ENCODE results near the gene RBM19.
"Not testable (repeated sequence)": the region's sequence is repeated elsewhere in the genome, so short reads cannot be mapped to it uniquely, and the experiment has no call there.

The RBM19 gene

GRCh38 chr12:113965951-113966797, at the start of gene RBM19:
Gene RBM19 (minus strand): TSS chr12:113966325. CDS start chr12:113966227, 98 bp downstream.
- DNase-seq (ENCODE audit: low read depth in 2 of 2), result peak; percentile 95 to 96

- no peak for DNase-seq (ENCODE audit: low read depth in 2 of 2)
Observed at GRCh38 chr12:114015851-114016250, 49.7 kb upstream of the RBM19 start.

- DNase-seq (ENCODE audit: low read depth in 2 of 2), result no peak
Observed at GRCh38 chr12:114013575-114014345, 47.6 kb upstream of the RBM19 start.

GRCh38 chr12:114012744-114013431, 46.8 kb upstream of the RBM19 start:
- no peak for DNase-seq (ENCODE audit: low read depth in 2 of 2)

- no peak for DNase-seq (ENCODE audit: low read depth in 2 of 2)
Observed at GRCh38 chr12:114011711-114012110, 45.6 kb upstream of the RBM19 start.

GRCh38 chr12:114006482-114007425, 40.6 kb upstream of the RBM19 start:
- DNase-seq (ENCODE audit: low read depth in 2 of 2), result no peak

DNA sequence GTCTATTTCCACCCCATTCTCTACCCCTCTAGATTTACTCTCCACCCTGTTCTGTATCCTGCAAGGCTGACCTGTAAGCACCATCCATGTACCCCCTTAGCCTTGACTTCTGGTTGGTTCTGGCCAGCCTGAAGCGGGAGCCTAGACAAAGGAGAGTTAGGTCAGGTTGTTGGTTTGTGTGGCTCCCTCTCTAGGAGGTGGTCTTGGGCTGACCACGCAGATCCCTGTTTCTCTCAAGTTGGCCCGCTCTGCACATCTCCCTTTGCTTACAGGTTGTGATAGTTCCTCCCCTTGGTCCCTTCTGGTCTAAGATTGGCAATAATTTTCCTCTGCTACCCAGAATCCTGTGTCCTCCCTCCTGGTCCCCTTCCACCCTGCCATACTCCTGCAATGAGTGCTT, 38.3 kb upstream of the RBM19 start:
- DNase-seq (ENCODE audit: low read depth in 2 of 2), result no peak

DNA sequence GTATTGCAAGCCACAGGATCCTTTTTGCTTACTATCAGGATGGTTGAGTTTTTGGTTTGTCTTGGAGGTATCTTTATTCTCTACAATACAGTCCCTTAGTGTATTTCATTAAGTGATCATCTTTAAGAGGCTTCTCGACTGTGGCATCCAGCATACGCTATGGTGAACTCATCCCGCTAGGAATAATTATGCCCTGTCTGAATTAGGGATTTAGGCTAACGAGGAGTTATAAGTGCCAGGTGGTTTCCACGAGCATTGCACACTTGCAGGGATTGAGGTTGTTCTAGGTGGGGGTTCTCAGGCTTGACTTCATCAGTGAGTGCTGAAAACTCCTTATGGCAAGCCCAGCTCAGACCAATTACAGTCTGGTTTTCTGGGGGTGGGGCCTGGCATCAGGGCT, 37.2 kb upstream of the RBM19 start:
- no peak for DNase-seq (ENCODE audit: low read depth in 2 of 2)

DNA sequence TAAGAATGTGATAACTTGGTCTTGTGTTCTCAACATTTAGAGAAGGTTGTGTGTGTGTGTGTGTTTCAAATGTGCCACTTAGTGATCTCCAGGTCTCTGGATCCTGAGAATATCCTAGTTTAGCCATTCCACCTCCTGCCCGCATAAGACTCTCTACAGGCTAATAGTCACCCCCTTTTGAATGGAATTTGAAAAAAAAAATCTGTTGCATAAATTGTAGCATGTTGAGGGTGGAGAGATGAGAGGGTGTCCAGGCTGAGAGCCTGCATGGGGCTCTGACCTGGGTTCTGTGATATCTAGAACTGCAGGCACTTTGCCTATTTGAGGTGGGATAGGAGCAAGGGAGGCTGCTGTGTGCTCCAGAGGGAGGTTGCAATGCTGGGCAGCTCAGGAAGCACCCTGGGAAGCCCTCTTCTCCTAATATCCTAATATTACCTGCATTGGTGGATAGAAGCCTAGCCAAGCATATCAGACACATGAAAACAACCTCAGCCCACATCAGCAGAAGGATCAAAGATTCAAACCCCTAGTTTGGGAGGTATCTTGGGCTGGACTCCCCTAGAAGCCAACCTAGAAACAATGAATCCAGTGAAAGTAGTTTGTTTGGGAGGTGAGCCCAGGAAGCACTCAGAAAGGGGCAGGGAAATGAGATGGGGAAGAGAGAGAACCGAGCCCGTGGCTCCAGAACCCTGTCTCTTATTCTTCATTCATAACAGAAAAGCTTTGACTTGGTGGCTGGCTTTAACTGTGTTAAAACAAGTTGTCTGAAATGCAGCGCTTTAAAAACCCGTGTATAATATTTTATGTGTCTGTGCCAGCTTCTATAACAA, 35.6 kb upstream of the RBM19 start:
- no peak for DNase-seq (ENCODE audit: low read depth in 2 of 2)

GRCh38 chr12:114000861-114001260, 34.7 kb upstream of the RBM19 start:
- no peak for DNase-seq (ENCODE audit: low read depth in 2 of 2)

DNA sequence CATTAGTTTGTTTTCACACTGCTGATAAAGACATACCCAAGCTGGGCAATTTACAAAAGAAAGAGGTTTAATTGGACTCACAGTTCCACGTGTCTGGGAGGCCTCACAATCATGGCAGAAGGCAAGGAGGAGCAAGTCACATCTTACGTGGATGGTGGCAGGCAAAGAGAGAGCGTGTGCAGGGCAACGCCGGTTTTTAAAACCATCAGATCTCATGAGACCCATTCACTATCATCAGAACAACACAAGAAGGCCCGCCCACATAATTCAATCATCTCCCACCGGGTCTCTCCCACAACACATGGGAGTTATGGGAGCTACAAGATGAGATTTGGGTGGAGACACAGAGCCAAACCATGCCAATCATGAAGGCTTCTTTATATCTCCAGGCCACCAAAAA, 34.1 kb upstream of the RBM19 start:
- not testable (repeated sequence) for DNase-seq (ENCODE audit: low read depth in 2 of 2)

DNA sequence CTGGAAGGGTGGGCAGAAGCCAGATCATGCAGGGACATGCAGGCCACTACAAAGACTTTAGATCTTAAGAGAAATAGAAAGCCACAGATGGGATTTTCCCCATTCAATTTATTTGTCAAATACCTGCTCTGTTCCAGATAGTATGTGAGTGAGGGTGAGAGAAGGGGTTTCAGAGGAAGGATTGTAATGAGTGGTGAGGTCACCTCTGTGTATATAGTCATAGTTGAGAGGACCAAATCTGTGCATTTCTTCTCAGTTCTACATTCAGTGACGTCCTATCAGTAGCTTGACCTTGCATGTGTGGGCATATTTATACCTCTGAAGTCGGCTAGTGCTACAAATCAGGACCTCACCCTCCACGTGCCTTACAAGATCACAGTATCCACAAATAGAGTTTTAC, 31.2 kb upstream of the RBM19 start:
- no peak for DNase-seq (ENCODE audit: low read depth in 2 of 2)

DNA sequence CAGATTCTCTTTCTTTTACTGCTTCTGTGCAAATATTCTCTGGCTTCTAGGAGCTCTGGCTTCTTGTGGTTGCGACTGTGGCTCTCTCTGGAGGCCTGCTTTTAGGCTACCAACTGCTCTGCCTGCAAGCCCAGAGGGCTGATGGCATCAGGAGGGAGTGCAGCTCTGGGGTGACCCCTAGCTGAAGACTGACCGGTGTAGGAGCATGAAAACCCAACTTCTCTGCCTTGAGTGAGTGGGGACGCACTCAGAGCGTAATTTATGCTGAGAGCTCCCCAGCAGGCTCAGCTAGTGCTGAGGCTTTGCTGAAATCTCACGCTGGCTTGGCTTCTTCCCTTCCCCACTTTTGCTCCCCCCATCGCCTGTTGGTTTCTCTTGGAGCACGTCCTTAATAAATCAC, 29.9 kb upstream of the RBM19 start:
- no peak for DNase-seq (ENCODE audit: low read depth in 2 of 2)

GRCh38 chr12:113994051-113994450, 27.9 kb upstream of the RBM19 start:
- DNase-seq (ENCODE audit: low read depth in 2 of 2), result no peak

- DNase-seq (ENCODE audit: low read depth in 2 of 2), result not testable (repeated sequence)
Observed at GRCh38 chr12:113992751-113993150, 26.6 kb upstream of the RBM19 start.

- no peak for DNase-seq (ENCODE audit: low read depth in 2 of 2)
Observed at GRCh38 chr12:113991224-113992044, 25.3 kb upstream of the RBM19 start.

DNA sequence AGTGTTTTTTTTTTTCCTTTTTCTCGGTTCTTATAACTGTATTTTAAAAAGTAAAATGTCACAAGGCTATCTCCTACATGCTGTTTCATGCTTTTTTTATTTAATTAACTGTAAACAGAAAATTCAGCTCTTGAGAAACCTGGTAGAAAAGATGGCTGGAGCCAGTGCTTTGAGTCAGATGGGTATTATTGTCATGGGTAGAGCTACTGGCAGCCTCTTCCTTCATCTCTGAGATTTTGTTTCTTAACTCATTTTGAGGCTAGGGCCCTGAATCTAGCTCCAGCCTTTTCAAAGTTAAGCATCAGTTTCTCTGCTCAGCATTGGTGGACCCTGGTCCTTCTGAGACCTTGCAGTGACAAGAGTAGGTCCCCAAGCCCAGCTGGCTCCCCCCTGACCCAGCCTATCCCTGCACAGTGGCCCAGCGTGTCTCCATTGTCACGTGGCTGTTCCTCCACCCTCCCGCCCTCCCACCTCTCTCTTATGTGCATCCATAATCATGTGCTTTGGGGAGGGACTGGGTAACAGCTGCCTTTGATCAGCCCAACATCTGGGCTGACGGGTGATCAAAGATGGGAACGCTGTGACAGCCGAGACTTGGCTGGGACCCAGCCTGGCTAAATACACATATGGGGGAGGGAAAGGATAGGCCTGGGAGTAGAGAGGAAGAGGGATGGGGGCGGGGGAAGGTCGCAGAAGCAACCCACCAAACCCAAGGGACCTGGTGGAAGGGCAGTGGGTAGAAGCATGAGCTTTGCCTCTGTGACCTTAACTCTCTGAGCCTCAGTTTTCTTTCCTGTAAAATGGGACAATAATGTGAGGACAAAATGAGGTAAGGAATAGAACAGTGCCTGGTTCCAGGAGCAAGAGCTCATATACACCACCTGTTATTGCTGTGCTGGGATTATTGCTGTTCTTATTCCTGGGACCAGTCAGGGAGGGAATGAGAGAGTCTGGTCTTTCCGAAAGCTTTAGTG, 24.4 kb upstream of the RBM19 start:
- DNase-seq (ENCODE audit: low read depth in 2 of 2), result no peak

DNA sequence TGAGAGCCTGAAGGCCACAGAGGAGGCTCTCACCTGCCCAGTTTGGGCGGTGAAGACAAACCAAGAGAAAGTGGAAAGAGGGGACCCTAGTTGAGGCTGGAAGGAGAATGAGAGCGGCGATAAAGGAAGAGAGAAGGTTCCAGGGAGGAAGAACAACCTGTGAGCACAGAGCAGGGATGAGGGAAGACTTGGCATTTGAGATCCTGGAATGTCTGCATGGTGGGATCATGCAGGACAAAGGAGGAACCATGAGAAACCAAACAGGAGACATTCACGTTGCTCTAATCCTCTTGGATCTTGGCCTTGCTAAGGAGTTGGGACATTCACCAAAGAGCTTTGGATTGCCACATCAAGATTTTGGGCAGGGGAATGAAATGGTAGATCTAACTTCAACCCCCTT, 22.9 kb upstream of the RBM19 start:
- no peak for DNase-seq (ENCODE audit: low read depth in 2 of 2)
